K562 (cell line): ENCODE measurements around the gene DUSP28. TPM values are rescaled to one million over a fixed set of nuclear protein-coding genes. Genes with fewer than 3 reads are reported as not detected.

Experiments used
- E2F5 ChIP-seq: sonication (generic); formaldehyde crosslinking; IDR thresholded peaks from 2 replicates; pipeline ENCODE4 v1.8.0; 2022; ENCODE audit warnings: mild to moderate bottlenecking, missing genetic modification reagents
- ETS2 ChIP-seq: IDR thresholded peaks from 2 replicates; pipeline ENCODE4 v1.6.1; 2016; ENCODE audit warnings: borderline replicate concordance, missing genetic modification characterization, mild to moderate bottlenecking, moderate library complexity, missing compliant biosample characterization; ENCODE audit not compliant: poor library complexity, severe bottlenecking
- FOSL1 ChIP-seq: fragments of 200-800 bp; sonication (Bioruptor generic); conservative IDR thresholded peaks from 2 replicates; pipeline ENCODE4 v1.6.1; 2016; ENCODE audit warnings: missing genetic modification characterization, missing compliant biosample characterization
- HEY1 ChIP-seq: fragments of 250-450 bp; sonication (Bioruptor Pico); IDR thresholded peaks from 2 replicates; pipeline ENCODE4 v1.5.0; 2020; ENCODE audit warnings: mild to moderate bottlenecking, moderate library complexity, borderline replicate concordance
- MAX ChIP-seq: sonication (generic); formaldehyde crosslinking; IDR thresholded peaks from 2 replicates; pipeline ENCODE4 v1.9.0; 2022; ENCODE audit warnings: mild to moderate bottlenecking, missing genetic modification reagents
- MYNN ChIP-seq, 2 experiments: sonication (generic); formaldehyde crosslinking in 1 of 2; IDR thresholded peaks; 2 replicates each; pipeline versions ENCODE4 v1.5.0 to v1.6.1; 2016 to 2020; ENCODE audit warnings: antibody characterized with exemption in 1 of 2, missing genetic modification reagents in 1 of 2
- NELFE ChIP-seq: IDR thresholded peaks from 2 replicates; pipeline ENCODE4 v1.6.1; 2011; ENCODE audit warnings: mild to moderate bottlenecking; ENCODE audit not compliant: insufficient read depth, insufficient read length
- NKRF ChIP-seq: fragments of 450-650 bp; IDR thresholded peaks from 2 replicates; pipeline ENCODE4 v1.6.1; 2016; ENCODE audit warnings: borderline replicate concordance
- SIN3B ChIP-seq: fragments of 450-650 bp; IDR thresholded peaks from 2 replicates; pipeline ENCODE4 v1.6.1; 2017; ENCODE audit warnings: low read depth, mild to moderate bottlenecking, moderate library complexity
- STAG1 ChIP-seq: sonication (generic); formaldehyde crosslinking; IDR thresholded peaks from 2 replicates; pipeline ENCODE4 v1.5.0; 2020; ENCODE audit warnings: missing genetic modification reagents, borderline replicate concordance
- TFE3 ChIP-seq: fragments of 450-650 bp; formaldehyde crosslinking; IDR thresholded peaks from 2 replicates; pipeline ENCODE4 v1.4.0; 2020; ENCODE audit warnings: mild to moderate bottlenecking, mixed read lengths
- VEZF1 ChIP-seq: fragments of 200-800 bp; sonication (Bioruptor generic); IDR thresholded peaks from 2 replicates; pipeline ENCODE4 v1.6.1; 2017; ENCODE audit warnings: missing genetic modification characterization, missing compliant biosample characterization
- ZC3H8 ChIP-seq: fragments of 450-650 bp; IDR thresholded peaks from 2 replicates; pipeline ENCODE4 v1.6.1; 2017
- ZNF124 ChIP-seq: sonication (generic); formaldehyde crosslinking; IDR thresholded peaks from 2 replicates; pipeline ENCODE4 v1.8.1; 2022; ENCODE audit warnings: missing genetic modification reagents
- ZNF592 ChIP-seq: fragments of 450-650 bp; IDR thresholded peaks from 2 replicates; pipeline ENCODE4 v1.6.1; 2017; ENCODE audit warnings: antibody characterized with exemption, mild to moderate bottlenecking
- polyA plus RNA-seq, 8 experiments: library from polyadenylated mRNA; depleted of rRNA in 4 of 8; stranded (reverse) in 5 of 8; unstranded in 3 of 8; fragments of >200 nt; fragmentation: Nextera tagmentation in 2 of 8; fragmentation: Illumina TruSeq in 1 of 8; extraction: Ambion mirVana in 2 of 8; extraction: Trizol in 1 of 8; gene quantifications; 2 replicates each; pipeline versions ENCODE4 v1.2.1 to v1.2.3, GENCODE V29; 2011 to 2014; ENCODE audit warnings: inconsistent platforms in 1 of 8, missing spikeins in 1 of 8
- total RNA-seq, 7 experiments: library from RNA; depleted of rRNA in 6 of 7; stranded (reverse); fragments of >200 nt in 6 of 7; fragmentation: Illumina TruSeq in 2 of 7; extraction: Trizol in 2 of 7; gene quantifications; 2 replicates each; pipeline versions ENCODE4 v1.2.1 to v1.2.3, GENCODE V29; 2011 to 2021; ENCODE audit warnings: low replicate concordance in 1 of 7

Gene DUSP28
- total and polyA plus RNA-seq, 9 of the 15 experiments (the other 6 are each of a cell fraction or from before 2014, with no cell fraction given): 2.8 to 8.1 (median 4.2) TPM

GRCh38 chr2:240565333-240566202, 5.4 kb downstream of the DUSP28 start (continued):
- no peak for TF ChIP-seq MAX
- TF ChIP-seq NELFE: no peak
- peak; percentile 95 for TF ChIP-seq MYNN (IDR thresholded peaks at IDR 0.05)
- TF ChIP-seq MYNN (CRISPR knock-in tag; IDR thresholded peaks at IDR 0.05): no peak
- peak; percentile 70 for TF ChIP-seq ZNF592
- TF ChIP-seq FOSL1 (tag): peak; percentile 96
- no peak for TF ChIP-seq NKRF
- no peak for TF ChIP-seq ZNF124 (CRISPR knock-in tag)
- TF ChIP-seq E2F5 (CRISPR knock-in tag): no peak
- no peak for TF ChIP-seq HEY1 (CRISPR knock-in tag)
- TF ChIP-seq VEZF1 (CRISPR knock-in tag): peak; percentile 84
- TF ChIP-seq ZC3H8: no peak
- no peak for TF ChIP-seq STAG1 (CRISPR knock-in tag)
- no peak for TF ChIP-seq SIN3B
- TF ChIP-seq TFE3: no peak
- TF ChIP-seq ETS2 (tag): no peak
